ENCODE data around the gene HOXA7. TPM values are rescaled to one million over a fixed set of nuclear protein-coding genes. Genes with fewer than 3 reads are reported as not detected.

The HOXA7 gene
- total RNA-seq, 1 experiment from 2014 or later: not detected

- DNase-seq: peak; percentile 80
- Histone ChIP-seq H3K4me3 (ENCODE audit: insufficient read depth, low read depth, low read length) (no peak overlapping the region), H3K36me3 (replicated peaks; ENCODE audit: control insufficient read depth, insufficient read depth, low read length) (no peaks in the 10 kb centered on the region), H3K27me3 (ENCODE audit: control insufficient read depth, insufficient read depth, low read length) (peaks cover 100% of the 10 kb centered on the region)
Observed at GRCh38 chr7:27172823-27173510, 16.5 kb upstream of the HOXA7 start.

- H3K36me3 ChIP-seq (replicated peaks; ENCODE audit: control insufficient read depth, insufficient read depth, low read length): no peaks in the 10 kb centered on the region
- no peak overlapping the region for H3K4me3 ChIP-seq (ENCODE audit: insufficient read depth, low read depth, low read length)
- peaks cover 100% of the 10 kb centered on the region for H3K27me3 ChIP-seq (ENCODE audit: control insufficient read depth, insufficient read depth, low read length)
- DNase-seq: no peak
Observed at GRCh38 chr7:27172315-27172774, 15.9 kb upstream of the HOXA7 start.

GRCh38 chr7:27171637-27172314, 15.3 kb upstream of the HOXA7 start:
- H3K36me3 ChIP-seq (replicated peaks; ENCODE audit: control insufficient read depth, insufficient read depth, low read length): no peaks in the 10 kb centered on the region
- H3K4me3 ChIP-seq (ENCODE audit: insufficient read depth, low read depth, low read length): no peak overlapping the region
- DNase-seq: no peak
- H3K27me3 ChIP-seq (ENCODE audit: control insufficient read depth, insufficient read depth, low read length): peaks cover 100% of the 10 kb centered on the region

- no peak overlapping the region for H3K4me3 ChIP-seq (ENCODE audit: insufficient read depth, low read depth, low read length)
- no peaks in the 10 kb centered on the region for H3K36me3 ChIP-seq (replicated peaks; ENCODE audit: control insufficient read depth, insufficient read depth, low read length)
- no peak for DNase-seq
- H3K27me3 ChIP-seq (ENCODE audit: control insufficient read depth, insufficient read depth, low read length): peaks cover 100% of the 10 kb centered on the region
Observed at GRCh38 chr7:27171325-27171636, 14.8 kb upstream of the HOXA7 start.

GRCh38 chr7:27170426-27171324, 14.2 kb upstream of the HOXA7 start:
- DNase-seq: no peak
- H3K36me3 ChIP-seq (replicated peaks; ENCODE audit: control insufficient read depth, insufficient read depth, low read length): no peaks in the 10 kb centered on the region
- peaks cover 100% of the 10 kb centered on the region for H3K27me3 ChIP-seq (ENCODE audit: control insufficient read depth, insufficient read depth, low read length)
- H3K4me3 ChIP-seq (ENCODE audit: insufficient read depth, low read depth, low read length): no peak overlapping the region

- peaks cover 100% of the 10 kb centered on the region for H3K27me3 ChIP-seq (ENCODE audit: control insufficient read depth, insufficient read depth, low read length)
- H3K36me3 ChIP-seq (replicated peaks; ENCODE audit: control insufficient read depth, insufficient read depth, low read length): no peaks in the 10 kb centered on the region
- no peak overlapping the region for H3K4me3 ChIP-seq (ENCODE audit: insufficient read depth, low read depth, low read length)
- peak; percentile 82 for DNase-seq
Observed at GRCh38 chr7:27169658-27170425, 13.4 kb upstream of the HOXA7 start.

GRCh38 chr7:27168265-27168947, 11.9 kb upstream of the HOXA7 start:
- no peak for DNase-seq
- no peaks in the 10 kb centered on the region for H3K36me3 ChIP-seq (replicated peaks; ENCODE audit: control insufficient read depth, insufficient read depth, low read length)
- H3K4me3 ChIP-seq (ENCODE audit: insufficient read depth, low read depth, low read length): no peak overlapping the region
- H3K27me3 ChIP-seq (ENCODE audit: control insufficient read depth, insufficient read depth, low read length): peaks cover 100% of the 10 kb centered on the region

GRCh38 chr7:27167916-27168264, 11.4 kb upstream of the HOXA7 start:
- Histone ChIP-seq H3K4me3 (ENCODE audit: insufficient read depth, low read depth, low read length) (no peak overlapping the region), H3K36me3 (replicated peaks; ENCODE audit: control insufficient read depth, insufficient read depth, low read length) (no peaks in the 10 kb centered on the region), H3K27me3 (ENCODE audit: control insufficient read depth, insufficient read depth, low read length) (peaks cover 100% of the 10 kb centered on the region)
- DNase-seq: no peak

- H3K36me3 ChIP-seq (replicated peaks; ENCODE audit: control insufficient read depth, insufficient read depth, low read length): no peaks in the 10 kb centered on the region
- peaks cover 100% of the 10 kb centered on the region for H3K27me3 ChIP-seq (ENCODE audit: control insufficient read depth, insufficient read depth, low read length)
- no peak overlapping the region for H3K4me3 ChIP-seq (ENCODE audit: insufficient read depth, low read depth, low read length)
- DNase-seq: no peak
Observed at GRCh38 chr7:27166531-27167505, 10.3 kb upstream of the HOXA7 start.

GRCh38 chr7:27165996-27166530, 9.6 kb upstream of the HOXA7 start:
- H3K27me3 ChIP-seq (ENCODE audit: control insufficient read depth, insufficient read depth, low read length): peaks cover 100% of the 10 kb centered on the region
- H3K4me3 ChIP-seq (ENCODE audit: insufficient read depth, low read depth, low read length): no peak overlapping the region
- no peaks in the 10 kb centered on the region for H3K36me3 ChIP-seq (replicated peaks; ENCODE audit: control insufficient read depth, insufficient read depth, low read length)
- DNase-seq: no peak

GRCh38 chr7:27165089-27165995, 8.9 kb upstream of the HOXA7 start, which contains the start of gene HOXA9:
TSS of gene HOXA9 (minus strand) at chr7:27165537. CDS start at chr7:27165457, 80 bp downstream.
- Histone ChIP-seq H3K27me3 (ENCODE audit: control insufficient read depth, insufficient read depth, low read length) (peaks cover 100% of the 10 kb centered on the region), H3K4me3 (ENCODE audit: insufficient read depth, low read depth, low read length) (no peak within 1 kb of the TSS), H3K36me3 (replicated peaks; ENCODE audit: control insufficient read depth, insufficient read depth, low read length) (no peaks in the 10 kb centered on the region)
- DNase-seq: no peak
